HG03558 (cell line): ENCODE measurements around the gene ALG5.

ENCODE experiments used
- ATAC-seq: cut with Tn5 transposase; IDR thresholded peaks from one replicate; pipeline ENCODE4 v1.9.1; 2021; ENCODE audit warnings: moderate number of reproducible peaks; ENCODE audit not compliant: unreplicated experiment; ENCODE audit errors: extremely low read depth

The ALG5 gene

GRCh38 chr13:36918246-36919131 is 80.7 kb downstream of the ALG5 start:
- ATAC-seq: no peak

DNA sequence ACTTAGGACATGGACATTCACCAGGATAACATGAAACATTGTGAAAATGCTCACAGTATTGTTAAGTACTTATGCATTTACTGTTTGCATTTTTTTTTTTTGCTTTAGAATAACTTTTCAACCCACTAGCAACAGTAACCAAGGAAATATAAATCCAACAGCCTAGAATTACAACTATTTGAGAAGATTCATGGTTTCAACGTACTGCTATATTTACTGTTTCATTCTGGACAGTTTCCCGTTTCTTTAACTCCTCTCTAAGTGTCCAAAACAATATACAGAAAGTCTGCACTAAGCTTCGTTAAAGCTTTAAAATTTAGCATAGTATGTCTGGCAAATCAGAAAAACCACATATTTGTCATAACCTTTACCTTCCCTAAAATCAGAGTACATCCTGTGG is 81.8 kb downstream of the ALG5 start:
- no peak for ATAC-seq

GRCh38 chr13:36915896-36916640 is 83.1 kb downstream of the ALG5 start:
- ATAC-seq: no peak

- ATAC-seq: no peak
Observed at GRCh38 chr13:36915106-36915505, 84.0 kb downstream of the ALG5 start.

DNA sequence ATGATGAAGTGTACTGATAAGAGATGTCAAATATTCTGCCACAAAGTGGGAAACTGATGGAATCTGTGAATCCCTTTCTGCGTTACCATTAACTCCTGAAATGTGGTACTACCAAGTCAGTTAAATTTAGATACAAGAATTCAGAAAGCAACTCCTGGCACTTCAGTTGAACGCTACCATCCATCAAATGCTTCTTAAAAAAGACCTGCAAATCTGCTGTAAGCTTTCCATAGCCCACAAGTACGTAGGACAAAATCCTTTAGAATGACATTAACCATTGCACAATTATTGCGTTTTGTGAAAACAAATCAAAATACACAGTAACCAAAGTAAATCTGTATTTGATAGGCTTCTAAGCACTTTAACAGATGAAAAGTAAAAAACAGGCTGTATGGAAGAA is 84.5 kb downstream of the ALG5 start:
- no peak for ATAC-seq

DNA sequence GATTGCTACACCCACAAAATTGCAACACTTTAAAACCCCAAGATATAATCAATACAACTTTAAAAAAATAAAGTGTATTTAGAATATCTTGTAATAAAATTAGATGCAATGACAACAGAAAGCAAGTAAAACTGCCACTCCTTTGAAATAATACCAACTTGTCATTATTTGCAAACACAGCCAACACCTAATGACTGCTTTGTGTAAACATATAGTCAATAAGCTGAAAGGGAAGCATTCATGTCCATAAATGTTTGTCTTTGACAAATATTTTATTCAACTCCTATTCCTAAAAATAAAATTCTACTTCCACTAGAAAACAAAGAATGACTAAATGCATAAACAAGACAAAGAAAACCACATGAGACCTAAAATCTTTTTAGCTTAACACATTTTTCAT is 85.7 kb downstream of the ALG5 start:
- ATAC-seq: no peak

DNA sequence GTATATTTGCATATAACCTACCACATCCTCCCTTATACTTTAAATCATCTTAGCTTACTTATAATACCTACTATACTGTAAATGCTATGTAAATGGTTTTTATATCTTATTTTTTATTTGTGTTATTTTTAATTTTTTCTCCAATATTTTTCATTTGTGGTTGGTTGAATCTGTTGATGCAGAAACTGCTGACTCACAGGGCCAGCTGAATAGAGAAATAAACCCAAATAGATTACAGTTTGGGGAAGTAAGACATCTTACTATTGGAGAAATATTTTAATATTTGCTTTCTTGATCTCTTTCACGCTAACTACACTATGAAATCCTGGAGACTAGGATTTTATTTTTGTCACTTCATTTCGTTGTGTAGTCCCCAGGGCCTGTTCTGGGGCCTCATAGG is 86.2 kb downstream of the ALG5 start:
- ATAC-seq: no peak

- ATAC-seq: no peak
Observed at GRCh38 chr13:36912369-36912768, 86.8 kb downstream of the ALG5 start.

DNA sequence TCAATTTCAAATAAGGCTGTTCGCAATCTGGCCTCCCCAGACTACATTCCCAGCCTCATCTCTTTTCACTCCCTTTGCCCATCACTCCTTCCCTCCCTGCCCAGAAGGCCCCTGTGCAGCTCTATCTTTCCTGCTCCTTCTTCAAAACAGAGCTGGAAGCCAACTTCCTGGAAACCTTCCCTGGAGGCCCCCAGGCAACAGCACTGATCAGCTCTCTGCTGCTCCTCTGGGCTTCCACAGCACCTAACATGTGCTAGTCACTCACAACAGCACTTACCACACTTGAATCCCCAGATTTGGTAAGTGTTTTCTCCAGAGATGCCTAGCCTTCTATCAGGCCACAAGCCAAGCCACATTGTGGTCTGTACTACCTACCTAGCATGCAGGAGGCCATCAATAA is 88.6 kb downstream of the ALG5 start:
- ATAC-seq: no peak

GRCh38 chr13:36907821-36908220 is 91.3 kb downstream of the ALG5 start:
- no peak for ATAC-seq

GRCh38 chr13:36907266-36907665 is 91.9 kb downstream of the ALG5 start:
- ATAC-seq: no peak

GRCh38 chr13:36905944-36906343 is 93.2 kb downstream of the ALG5 start:
- no peak for ATAC-seq

- ATAC-seq: no peak
Observed at GRCh38 chr13:36903925-36904595, 95.1 kb downstream of the ALG5 start.
